Tibial artery (tissue), 4 donors: ENCODE measurements around the gene TRAIP.

ENCODE experiments used
- DNase-seq, 2 donors: peaks; one replicate each; pipeline ENCODE4 v3.0.0-alpha.2; 2019
- H3K27ac ChIP-seq, 2 donors: fragments of 200-600 bp; sonication (generic) in 1 of 2; 1 replicate in 1 of 2; 2 replicates in 1 of 2; pipeline ENCODE4 v1.5.1; 2018 to 2019; ENCODE audit warnings: mild to moderate bottlenecking in 1 of 2
- H3K27me3 ChIP-seq, 2 donors: fragments of 200-600 bp; sonication (generic) in 1 of 2; one replicate each; pipeline versions ENCODE4 v1.5.1 to v1.6.0; 2016 to 2019
- H3K36me3 ChIP-seq, 3 donors: fragments of 200-600 bp; sonication (generic) in 2 of 3; one replicate each; pipeline ENCODE4 v1.5.1; 2016 to 2019; ENCODE audit warnings: mild to moderate bottlenecking in 2 of 3
- H3K4me1 ChIP-seq, 4 donors: fragments of 200-600 bp; sonication (generic) in 2 of 4; 1 replicate in 3 of 4; 2 replicates in 1 of 4; pipeline ENCODE4 v1.5.1; 2016 to 2019
- H3K4me3 ChIP-seq, 2 donors: fragments of 200-600 bp; sonication (generic) in 1 of 2; 1 replicate in 1 of 2; 2 replicates in 1 of 2; pipeline ENCODE4 v1.5.1; 2018 to 2019; ENCODE audit warnings: mild to moderate bottlenecking in 2 of 2
- H3K9me3 ChIP-seq, 3 donors: fragments of 200-600 bp; sonication (generic) in 1 of 3; one replicate each; pipeline ENCODE4 v1.5.1; 2016 to 2019
- CTCF ChIP-seq, 2 experiments: fragments of 200-600 bp in 1 of 2; fragments of 450-650 bp in 1 of 2; IDR thresholded peaks; one replicate each; pipeline ENCODE4 v1.5.1; 2017 to 2019; ENCODE audit warnings: antibody characterized with exemption in 2 of 2, mild to moderate bottlenecking in 1 of 2, moderate library complexity in 1 of 2
- intact Hi-C: fragments of 100-400 bp; cut with DNase I; formaldehyde crosslinking; loops from one replicate; pipeline ENCODE4 v1.15.0; 2023; ENCODE audit warnings: low total_unique reads

The TRAIP gene

GRCh38 chr3:49867871-49868321, 11.5 kb upstream of the TRAIP start:
- DNase-seq: no peak
- Histone ChIP-seq H3K4me3 (no peak overlapping the region), H3K27me3 (peaks cover 6 to 78% of the 10 kb centered on the region in 2 donors), H3K27ac (no peak overlapping the region), H3K4me1 (peaks cover 0 to 15% (median 13%) of the 10 kb centered on the region in 4 donors), H3K9me3 (no peaks in the 10 kb centered on the region), H3K36me3 (no peaks in the 10 kb centered on the region)
- intact Hi-C loops: no loop called here
- TF ChIP-seq CTCF (IDR thresholded peaks at IDR 0.05): no peak

- Histone ChIP-seq H3K4me1 (peaks cover 0 to 15% (median 13%) of the 10 kb centered on the region in 4 donors), H3K9me3 (no peaks in the 10 kb centered on the region), H3K36me3 (no peaks in the 10 kb centered on the region), H3K4me3 (no peak overlapping the region), H3K27me3 (peaks cover 6 to 75% of the 10 kb centered on the region in 2 donors), H3K27ac (no peak overlapping the region)
- intact Hi-C loops: no loop called here
- TF ChIP-seq CTCF (IDR thresholded peaks at IDR 0.05): no peak
- DNase-seq: no peak
Measured at GRCh38 chr3:49867400-49867799, 11.0 kb upstream of the TRAIP start.

- Histone ChIP-seq H3K36me3 (no peaks in the 10 kb centered on the region), H3K27me3 (peaks cover 6 to 55% of the 10 kb centered on the region in 2 donors), H3K27ac (no peak overlapping the region), H3K4me1 (peaks cover 0 to 15% (median 13%) of the 10 kb centered on the region in 4 donors), H3K4me3 (no peak overlapping the region), H3K9me3 (no peaks in the 10 kb centered on the region)
- no peak for TF ChIP-seq CTCF (IDR thresholded peaks at IDR 0.05)
- DNase-seq: no peak
- intact Hi-C loops: no loop called here
Measured at GRCh38 chr3:49865198-49865784, 8.9 kb upstream of the TRAIP start.

- no peak overlapping the region for H3K4me3 ChIP-seq
- H3K4me1 ChIP-seq: peaks cover 0 to 8% (median 7%) of the 10 kb centered on the region in 4 donors
- no peak overlapping the region for H3K27ac ChIP-seq
- no peak for TF ChIP-seq CTCF (IDR thresholded peaks at IDR 0.05)
- no peaks in the 10 kb centered on the region for H3K36me3 ChIP-seq
- H3K27me3 ChIP-seq: peaks cover 6 to 47% of the 10 kb centered on the region in 2 donors
- no peak for DNase-seq
- intact Hi-C loops: no loop called here
- H3K9me3 ChIP-seq: no peaks in the 10 kb centered on the region
Measured at GRCh38 chr3:49864505-49864904, 8.1 kb upstream of the TRAIP start.

- intact Hi-C loops: no loop called here
- Histone ChIP-seq H3K9me3 (no peaks in the 10 kb centered on the region), H3K36me3 (no peaks in the 10 kb centered on the region), H3K4me1 (peaks cover 0 to 14% (median 11%) of the 10 kb centered on the region in 4 donors), H3K27ac (no peak overlapping the region), H3K27me3 (peaks cover 0 to 8% of the 10 kb centered on the region in 2 donors), H3K4me3 (no peak overlapping the region)
- TF ChIP-seq CTCF (IDR thresholded peaks at IDR 0.05): no peak
- DNase-seq: no peak
Measured at GRCh38 chr3:49859576-49860305, 3.4 kb upstream of the TRAIP start.
